Stimulated activated memory B cell treated with anti-CD40 and anti-IgM and Interleukin-4, amounts not matched to agents 10 μg/mL and 1 μg/mL and 100 μg/mL, for 72 hours (primary cell): ENCODE data around the gene SCP2.

Source experiments
- ATAC-seq: fragments of 150-1000 bp; cut with Tn5 transposase; 2 replicates; pipeline ENCODE4 v1.10.0; 2021
- H3K27ac Mint-ChIP-seq: one replicate; pipeline ENCODE4 v1.8.0; 2022; ENCODE audit warnings: mild to moderate bottlenecking, mixed read lengths
- H3K27me3 Mint-ChIP-seq: one replicate; pipeline ENCODE4 v1.8.0; 2022; ENCODE audit warnings: mixed read lengths
- H3K36me3 Mint-ChIP-seq: one replicate; pipeline ENCODE4 v1.8.0; 2022; ENCODE audit warnings: mixed read lengths
- H3K4me1 Mint-ChIP-seq: one replicate; pipeline ENCODE4 v1.8.0; 2022; ENCODE audit warnings: mixed read lengths
- H3K4me3 Mint-ChIP-seq: one replicate; pipeline ENCODE4 v1.8.0; 2022; ENCODE audit warnings: mild to moderate bottlenecking, moderate library complexity, mixed read lengths
- H3K9me3 Mint-ChIP-seq: one replicate; pipeline ENCODE4 v1.8.0; 2022; ENCODE audit warnings: mixed read lengths

SCP2 gene

DNA sequence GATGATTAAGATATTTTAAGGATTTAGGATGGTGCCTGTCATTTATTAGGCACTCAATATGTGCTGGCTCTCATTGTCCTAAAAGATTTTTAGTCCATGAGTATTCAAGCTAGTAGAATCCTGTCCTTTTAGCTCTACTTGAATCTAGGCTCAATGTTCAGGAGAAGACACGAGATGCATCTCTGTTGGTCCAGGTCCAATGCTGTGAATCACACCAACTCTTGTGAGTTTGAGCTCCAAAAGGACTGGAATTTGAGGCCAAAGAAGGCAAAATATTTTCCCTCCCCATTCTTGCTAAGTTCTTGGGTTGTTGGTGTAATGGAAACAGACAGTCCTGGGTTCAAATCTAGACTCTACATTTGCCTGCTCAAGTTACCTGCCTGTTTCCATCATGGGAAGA is 133.5 kb downstream of the SCP2 start:
- Mint-ChIP-seq H3K27ac (no peak overlapping the region), H3K27me3 (peaks cover 46% of the 10 kb centered on the region), H3K36me3 (no peaks in the 10 kb centered on the region), H3K4me1 (peaks cover 4% of the 10 kb centered on the region), H3K4me3 (no peak overlapping the region), H3K9me3 (no peaks in the 10 kb centered on the region)
- ATAC-seq, result no peak

DNA sequence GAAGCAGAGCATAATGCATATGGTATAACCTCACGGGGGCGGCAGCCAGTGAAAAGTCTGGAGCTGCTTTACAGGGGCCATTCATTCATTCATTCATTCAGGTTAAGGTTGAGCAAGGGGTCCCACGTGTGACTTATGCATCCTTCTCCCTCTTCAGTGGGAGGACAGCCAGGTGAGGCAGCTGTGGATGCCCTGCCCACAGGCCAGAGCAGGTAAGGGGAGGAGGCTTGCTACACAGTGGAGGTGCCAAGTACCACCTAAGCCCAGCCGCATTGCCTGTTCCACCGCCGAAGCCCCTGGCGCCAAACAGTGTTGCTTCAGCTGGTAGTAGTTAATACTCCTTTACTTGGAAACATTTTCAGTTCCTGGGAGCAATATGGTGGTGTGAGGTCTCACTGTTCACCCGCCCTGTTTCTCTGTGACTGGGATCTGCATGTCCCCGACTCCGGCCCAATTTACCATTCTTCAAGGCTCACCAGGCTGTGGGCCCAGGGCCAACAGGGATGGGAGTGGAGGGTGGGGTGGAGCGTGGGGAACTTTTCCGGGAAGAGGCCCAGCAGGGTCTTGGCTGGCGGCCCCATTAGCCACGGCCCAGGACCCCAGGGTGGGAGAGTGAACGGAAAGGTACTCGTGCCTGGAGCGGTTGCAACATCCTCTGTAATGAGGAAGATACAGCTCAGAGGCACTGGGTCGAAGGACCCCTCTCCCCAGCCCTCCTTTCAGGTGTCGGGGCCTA is 134.2 kb downstream of the SCP2 start:
- Mint-ChIP-seq H3K36me3 (no peaks in the 10 kb centered on the region), H3K4me1 (peaks cover 4% of the 10 kb centered on the region), H3K9me3 (no peaks in the 10 kb centered on the region), H3K27ac (no peak overlapping the region), H3K4me3 (no peak overlapping the region), H3K27me3 (peaks cover 48% of the 10 kb centered on the region)
- ATAC-seq, result no peak

GRCh38 chr1:53061859-53062707 is 135.0 kb downstream of the SCP2 start, which contains the start of gene PODN:
Gene PODN, plus strand, starts transcription at chr1:53062213. Its CDS starts 7,643 bp downstream, at chr1:53069856.
- no peaks in the 10 kb centered on the region for H3K36me3 Mint-ChIP-seq
- H3K4me1 Mint-ChIP-seq, result peaks cover 4% of the 10 kb centered on the region
- H3K27ac Mint-ChIP-seq, result no peak within 1 kb of the TSS
- peak within 1 kb of the TSS; percentile 63 for H3K4me3 Mint-ChIP-seq
- H3K9me3 Mint-ChIP-seq, result no peaks in the 10 kb centered on the region
- peak; percentile 40 for ATAC-seq
- H3K27me3 Mint-ChIP-seq, result peaks cover 48% of the 10 kb centered on the region

- Mint-ChIP-seq H3K27ac (no peak overlapping the region), H3K4me1 (peaks cover 4% of the 10 kb centered on the region), H3K4me3 (peak overlapping the region; percentile 28), H3K27me3 (peaks cover 48% of the 10 kb centered on the region), H3K36me3 (no peaks in the 10 kb centered on the region), H3K9me3 (no peaks in the 10 kb centered on the region)
- ATAC-seq, result no peak
Measured at GRCh38 chr1:53062708-53063591, 135.9 kb downstream of the SCP2 start.

- no peaks in the 10 kb centered on the region for H3K36me3 Mint-ChIP-seq
- no peak overlapping the region for H3K4me3 Mint-ChIP-seq
- no peak overlapping the region for H3K27ac Mint-ChIP-seq
- no peak for ATAC-seq
- peaks cover 48% of the 10 kb centered on the region for H3K27me3 Mint-ChIP-seq
- H3K4me1 Mint-ChIP-seq, result peaks cover 4% of the 10 kb centered on the region
- no peaks in the 10 kb centered on the region for H3K9me3 Mint-ChIP-seq
Measured at GRCh38 chr1:53063744-53064515, 136.9 kb downstream of the SCP2 start.

GRCh38 chr1:53065391-53065790 is 138.3 kb downstream of the SCP2 start:
- peaks cover 4% of the 10 kb centered on the region for H3K4me1 Mint-ChIP-seq

GRCh38 chr1:53066488-53066887 is 139.4 kb downstream of the SCP2 start:
- Mint-ChIP-seq H3K27me3 (peaks cover 43% of the 10 kb centered on the region), H3K4me3 (no peak overlapping the region), H3K36me3 (no peaks in the 10 kb centered on the region), H3K27ac (no peak overlapping the region), H3K4me1 (peaks cover 4% of the 10 kb centered on the region), H3K9me3 (no peaks in the 10 kb centered on the region)
- ATAC-seq, result no peak

More at GRCh38 chr1:53065391-53065790, 138.3 kb downstream of the SCP2 start:
- Mint-ChIP-seq H3K4me3 (no peak overlapping the region), H3K9me3 (no peaks in the 10 kb centered on the region), H3K36me3 (no peaks in the 10 kb centered on the region), H3K27ac (no peak overlapping the region), H3K27me3 (peaks cover 48% of the 10 kb centered on the region)
- ATAC-seq, result no peak

GRCh38 chr1:53066891-53067738 is 140.0 kb downstream of the SCP2 start:
- Mint-ChIP-seq H3K27me3 (peaks cover 37% of the 10 kb centered on the region), H3K36me3 (no peaks in the 10 kb centered on the region), H3K4me3 (no peak overlapping the region), H3K9me3 (no peaks in the 10 kb centered on the region), H3K4me1 (peaks cover 4% of the 10 kb centered on the region), H3K27ac (no peak overlapping the region)
- ATAC-seq, result no peak

DNA sequence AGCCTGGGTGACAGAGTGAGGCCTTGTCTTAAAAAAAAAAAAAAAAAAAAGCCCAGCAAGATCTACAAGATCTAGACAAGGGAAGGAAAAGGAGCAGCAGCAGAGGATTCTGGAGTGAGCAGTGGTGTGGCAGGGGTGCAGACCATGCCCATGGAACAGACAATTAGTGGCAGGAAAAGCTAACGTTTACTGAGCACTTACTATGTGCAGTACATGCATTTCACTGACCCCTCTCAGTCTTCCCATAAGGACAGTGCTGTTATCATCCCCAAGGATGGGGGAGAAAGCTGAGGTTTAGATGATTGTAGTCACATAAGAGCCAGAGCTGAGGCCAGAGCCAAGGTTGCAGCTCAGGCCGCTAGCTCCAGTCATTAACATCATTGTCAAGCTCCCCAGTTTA is 140.8 kb downstream of the SCP2 start:
- ATAC-seq, result no peak
- no peak overlapping the region for H3K4me3 Mint-ChIP-seq
- H3K4me1 Mint-ChIP-seq, result peaks cover 4% of the 10 kb centered on the region
- no peak overlapping the region for H3K27ac Mint-ChIP-seq
- no peaks in the 10 kb centered on the region for H3K36me3 Mint-ChIP-seq
- no peaks in the 10 kb centered on the region for H3K9me3 Mint-ChIP-seq
- H3K27me3 Mint-ChIP-seq, result peaks cover 30% of the 10 kb centered on the region

DNA sequence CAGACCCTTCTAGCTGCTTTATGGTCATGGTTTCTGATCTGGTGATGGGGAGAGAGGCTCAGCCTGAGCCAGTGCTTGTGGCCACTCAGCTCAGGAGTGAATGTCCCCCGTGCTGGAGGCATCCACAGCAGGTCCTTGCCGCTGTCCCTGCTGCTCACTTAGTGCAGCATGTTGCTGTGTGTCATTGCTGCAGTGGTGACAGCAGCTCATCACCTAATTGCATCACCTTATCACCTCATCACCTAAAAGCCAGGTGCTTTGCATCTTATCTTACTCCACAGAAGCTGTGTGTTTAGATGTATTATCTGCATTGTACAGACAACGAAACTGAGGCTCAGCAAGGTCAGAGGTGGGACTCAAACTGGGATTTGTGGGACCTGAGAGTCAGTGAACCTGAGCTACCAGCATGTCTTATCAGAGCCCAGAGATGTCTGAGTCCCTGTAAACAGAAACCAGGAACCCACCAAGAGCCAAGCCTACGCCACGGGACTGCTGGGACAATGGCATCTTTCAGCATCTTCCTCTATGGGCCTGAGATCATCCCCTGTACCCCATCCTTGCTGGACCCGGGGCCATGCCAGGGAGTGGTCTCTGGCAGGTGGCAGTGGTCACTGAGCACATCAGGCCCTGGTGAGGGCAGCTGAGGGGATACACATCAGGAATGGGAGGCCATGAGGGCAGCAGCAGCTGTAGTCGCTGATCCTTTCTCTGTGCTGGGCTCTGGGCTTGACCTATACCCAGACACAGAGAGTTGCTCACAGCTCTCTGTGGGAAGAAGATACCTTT is 141.4 kb downstream of the SCP2 start:
- H3K9me3 Mint-ChIP-seq, result no peaks in the 10 kb centered on the region
- H3K27ac Mint-ChIP-seq, result no peak overlapping the region
- no peaks in the 10 kb centered on the region for H3K36me3 Mint-ChIP-seq

DNA sequence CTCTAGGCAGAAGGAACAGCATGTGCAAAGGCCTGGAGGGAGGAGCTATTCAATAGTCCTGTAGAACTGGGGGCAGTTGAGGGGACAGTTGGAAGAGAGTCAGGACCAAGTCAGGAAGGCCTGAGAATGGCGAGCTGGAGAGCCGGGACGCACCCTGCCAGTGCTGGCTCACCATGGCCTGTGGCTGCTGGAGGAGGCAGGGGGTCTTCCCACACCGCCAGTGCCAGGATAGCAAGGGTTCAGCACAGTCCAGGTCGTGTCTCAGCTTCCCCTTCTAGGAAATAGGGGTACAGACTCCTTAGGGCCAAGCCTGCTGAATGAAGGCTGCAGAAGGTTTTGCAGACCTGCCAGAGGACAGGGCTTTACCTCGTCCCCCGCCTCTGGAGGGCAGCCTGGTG is 142.2 kb downstream of the SCP2 start:
- no peaks in the 10 kb centered on the region for H3K36me3 Mint-ChIP-seq
- no peak for ATAC-seq
- H3K4me3 Mint-ChIP-seq, result no peak overlapping the region
- H3K27me3 Mint-ChIP-seq, result peaks cover 16% of the 10 kb centered on the region
- H3K4me1 Mint-ChIP-seq, result no peaks in the 10 kb centered on the region
- no peaks in the 10 kb centered on the region for H3K9me3 Mint-ChIP-seq
- H3K27ac Mint-ChIP-seq, result no peak overlapping the region

More for the DNA sequence above, 141.4 kb downstream of the SCP2 start:
- no peaks in the 10 kb centered on the region for H3K4me1 Mint-ChIP-seq
- H3K4me3 Mint-ChIP-seq, result no peak overlapping the region
- no peak for ATAC-seq
- H3K27me3 Mint-ChIP-seq, result peaks cover 23% of the 10 kb centered on the region

DNA sequence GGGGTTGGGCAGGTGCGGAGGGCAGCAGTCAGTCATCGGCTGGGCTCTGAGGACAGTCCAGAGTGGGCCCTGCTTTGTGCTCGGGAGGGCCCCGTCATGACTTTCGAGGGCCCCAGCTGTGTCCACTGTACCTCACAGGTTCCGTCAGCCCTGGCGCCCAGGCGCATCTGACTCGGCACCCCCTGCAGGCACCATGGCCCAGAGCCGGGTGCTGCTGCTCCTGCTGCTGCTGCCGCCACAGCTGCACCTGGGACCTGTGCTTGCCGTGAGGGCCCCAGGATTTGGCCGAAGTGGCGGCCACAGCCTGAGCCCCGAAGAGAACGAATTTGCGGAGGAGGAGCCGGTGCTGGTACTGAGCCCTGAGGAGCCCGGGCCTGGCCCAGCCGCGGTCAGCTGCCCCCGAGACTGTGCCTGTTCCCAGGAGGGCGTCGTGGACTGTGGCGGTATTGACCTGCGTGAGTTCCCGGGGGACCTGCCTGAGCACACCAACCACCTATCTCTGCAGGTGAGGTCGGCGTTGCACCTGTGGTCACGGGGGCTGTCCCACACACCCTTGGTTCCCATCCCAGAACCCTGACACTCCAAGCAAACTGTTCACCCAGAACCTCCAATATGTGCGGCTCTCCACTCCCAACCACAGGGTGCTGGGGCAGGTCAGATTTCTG is 142.7 kb downstream of the SCP2 start:
- H3K9me3 Mint-ChIP-seq, result no peaks in the 10 kb centered on the region
- no peaks in the 10 kb centered on the region for H3K36me3 Mint-ChIP-seq
- no peaks in the 10 kb centered on the region for H3K4me1 Mint-ChIP-seq
- ATAC-seq, result no peak
- H3K4me3 Mint-ChIP-seq, result no peak overlapping the region
- peaks cover 16% of the 10 kb centered on the region for H3K27me3 Mint-ChIP-seq
- no peak overlapping the region for H3K27ac Mint-ChIP-seq

DNA sequence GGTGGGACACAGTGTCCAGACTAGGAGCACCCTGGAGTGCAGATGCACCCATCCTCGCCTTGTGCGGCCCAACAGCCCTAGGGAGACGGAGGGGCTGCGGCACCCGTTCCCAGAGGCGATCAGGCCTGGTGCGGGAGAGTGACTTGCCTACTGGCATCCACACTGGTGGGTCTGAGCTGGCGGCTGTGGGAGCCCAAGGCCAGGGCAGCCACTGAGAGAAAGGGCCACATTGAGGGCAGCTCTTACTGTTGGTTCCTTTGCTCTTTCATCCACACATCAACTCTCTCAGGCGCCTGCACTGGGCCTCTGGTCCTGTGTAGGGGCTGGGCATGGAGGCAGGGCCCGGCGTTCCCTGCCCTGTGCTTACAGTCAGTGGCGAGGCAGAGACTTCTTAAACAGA is 143.5 kb downstream of the SCP2 start:
- ATAC-seq, result no peak
- H3K9me3 Mint-ChIP-seq, result no peaks in the 10 kb centered on the region

More for the DNA sequence above, 143.5 kb downstream of the SCP2 start:
- no peak overlapping the region for H3K4me3 Mint-ChIP-seq
- no peaks in the 10 kb centered on the region for H3K36me3 Mint-ChIP-seq
- H3K4me1 Mint-ChIP-seq, result no peaks in the 10 kb centered on the region
- H3K27me3 Mint-ChIP-seq, result peaks cover 16% of the 10 kb centered on the region
- H3K27ac Mint-ChIP-seq, result no peak overlapping the region
